ENCODE results near the gene TSPEAR.
"Not testable (repeated sequence)": the region's sequence is repeated elsewhere in the genome, so short reads cannot be mapped to it uniquely, and the experiment has no call there.

The TSPEAR gene

GRCh38 chr21:44681861-44682579 lies 29.4 kb downstream of the TSPEAR start, which contains the start of gene KRTAP12-1:
KRTAP12-1 (minus strand) TSS chr21:44682163; CDS start chr21:44682123, 40 bp downstream.
- no peak for DNase-seq

GRCh38 chr21:44681152-44681551 lies 30.2 kb downstream of the TSPEAR start:
- DNase-seq = no peak

DNA sequence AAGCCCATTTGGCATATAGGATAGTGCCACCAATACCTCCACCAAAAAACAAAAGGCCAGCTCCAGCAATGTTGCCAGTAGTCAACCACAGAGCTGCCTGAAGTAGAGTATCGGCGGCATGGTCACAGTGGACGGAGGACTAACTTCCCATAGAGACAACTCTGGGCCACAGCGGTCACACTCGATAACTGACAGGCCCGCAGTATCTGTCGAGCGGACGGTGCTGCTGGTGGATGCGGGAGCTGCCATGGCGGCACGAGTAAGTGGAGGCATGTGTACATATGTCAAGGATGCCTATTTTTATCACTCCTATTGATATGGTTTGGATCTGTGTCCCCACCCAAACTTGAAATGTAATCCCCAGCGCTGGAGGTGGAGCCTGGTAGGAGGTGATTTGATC lies 33.5 kb downstream of the TSPEAR start:
- DNase-seq = no peak

GRCh38 chr21:44671911-44672310 lies 39.5 kb downstream of the TSPEAR start:
- DNase-seq = no peak

GRCh38 chr21:44670642-44671432 lies 40.5 kb downstream of the TSPEAR start:
- no peak for DNase-seq

DNA sequence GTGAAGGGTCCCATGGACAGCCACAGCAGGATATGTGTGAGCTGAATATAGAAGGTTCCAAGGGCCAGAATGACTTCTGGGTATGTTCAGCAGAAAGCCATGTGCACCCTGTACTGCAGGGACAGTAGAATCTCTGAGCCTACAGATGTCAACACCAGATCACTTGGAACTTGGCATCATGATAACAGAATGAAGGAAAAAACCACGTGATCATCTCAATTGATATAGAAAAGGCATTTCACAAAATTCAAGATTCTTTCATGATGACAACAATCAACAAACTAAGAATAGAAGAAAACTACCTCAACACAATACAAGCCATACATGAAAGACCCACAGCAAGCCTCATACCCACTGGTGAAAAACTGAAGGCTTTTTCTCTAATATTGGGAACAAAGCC lies 43.8 kb downstream of the TSPEAR start:
- no peak for DNase-seq

- no peak for DNase-seq
These were observed 44.7 kb downstream of the TSPEAR start, which contains the start of gene KRTAP12-2 for GRCh38 chr21:44666401-44667320. KRTAP12-2 (minus strand) TSS chr21:44666927; CDS start chr21:44666886, 41 bp downstream.

GRCh38 chr21:44664691-44665090 lies 46.7 kb downstream of the TSPEAR start:
- DNase-seq = no peak

GRCh38 chr21:44661567-44661966 lies 49.8 kb downstream of the TSPEAR start:
- not testable (repeated sequence) for DNase-seq

DNA sequence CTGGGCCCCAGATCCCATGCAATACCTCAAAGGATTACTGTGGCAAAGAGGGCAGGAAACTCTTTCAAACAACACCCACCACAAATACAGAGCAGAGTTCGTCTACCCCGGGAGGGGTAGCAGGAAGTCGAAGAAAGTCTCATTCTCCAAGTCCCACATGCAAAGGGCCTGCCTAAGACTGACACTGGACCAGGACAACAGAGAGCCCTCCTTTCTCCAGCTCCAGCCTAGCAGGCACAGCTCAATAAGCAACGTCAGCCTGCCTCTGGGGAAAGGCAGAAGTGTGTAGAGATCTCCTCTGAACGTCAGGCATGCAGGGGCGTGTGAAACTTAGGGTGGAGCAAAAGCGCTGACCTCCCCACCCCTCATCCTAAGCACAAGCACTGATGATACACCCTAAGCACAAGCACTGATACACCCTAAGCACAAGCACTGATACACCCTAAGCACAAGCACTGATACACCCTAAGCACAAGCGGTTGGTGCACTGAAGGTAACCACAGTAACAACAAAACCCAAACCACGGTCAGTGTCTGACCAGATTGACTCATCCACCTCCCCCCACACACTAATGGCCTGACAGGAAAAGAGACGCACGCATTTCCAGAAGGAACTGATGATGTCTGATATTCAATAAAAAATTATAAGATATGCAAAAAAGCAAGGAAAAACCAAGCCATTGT lies 52.3 kb downstream of the TSPEAR start:
- no peak for DNase-seq

- DNase-seq = no peak
These were observed 52.8 kb downstream of the TSPEAR start for GRCh38 chr21:44658541-44658910.

- no peak for DNase-seq
These were observed 53.5 kb downstream of the TSPEAR start, which contains the start of gene KRTAP12-3 for GRCh38 chr21:44657635-44658540. KRTAP12-3 (plus strand) TSS chr21:44657932; CDS start chr21:44657980, 48 bp downstream.

- no peak for DNase-seq
These were observed 54.5 kb downstream of the TSPEAR start for GRCh38 chr21:44656868-44657267.

- DNase-seq = no peak
These were observed 56.7 kb downstream of the TSPEAR start, which contains the start of gene KRTAP12-4 for GRCh38 chr21:44654576-44655175. KRTAP12-4 (minus strand) TSS chr21:44654659; CDS start chr21:44654614, 45 bp downstream.

DNA sequence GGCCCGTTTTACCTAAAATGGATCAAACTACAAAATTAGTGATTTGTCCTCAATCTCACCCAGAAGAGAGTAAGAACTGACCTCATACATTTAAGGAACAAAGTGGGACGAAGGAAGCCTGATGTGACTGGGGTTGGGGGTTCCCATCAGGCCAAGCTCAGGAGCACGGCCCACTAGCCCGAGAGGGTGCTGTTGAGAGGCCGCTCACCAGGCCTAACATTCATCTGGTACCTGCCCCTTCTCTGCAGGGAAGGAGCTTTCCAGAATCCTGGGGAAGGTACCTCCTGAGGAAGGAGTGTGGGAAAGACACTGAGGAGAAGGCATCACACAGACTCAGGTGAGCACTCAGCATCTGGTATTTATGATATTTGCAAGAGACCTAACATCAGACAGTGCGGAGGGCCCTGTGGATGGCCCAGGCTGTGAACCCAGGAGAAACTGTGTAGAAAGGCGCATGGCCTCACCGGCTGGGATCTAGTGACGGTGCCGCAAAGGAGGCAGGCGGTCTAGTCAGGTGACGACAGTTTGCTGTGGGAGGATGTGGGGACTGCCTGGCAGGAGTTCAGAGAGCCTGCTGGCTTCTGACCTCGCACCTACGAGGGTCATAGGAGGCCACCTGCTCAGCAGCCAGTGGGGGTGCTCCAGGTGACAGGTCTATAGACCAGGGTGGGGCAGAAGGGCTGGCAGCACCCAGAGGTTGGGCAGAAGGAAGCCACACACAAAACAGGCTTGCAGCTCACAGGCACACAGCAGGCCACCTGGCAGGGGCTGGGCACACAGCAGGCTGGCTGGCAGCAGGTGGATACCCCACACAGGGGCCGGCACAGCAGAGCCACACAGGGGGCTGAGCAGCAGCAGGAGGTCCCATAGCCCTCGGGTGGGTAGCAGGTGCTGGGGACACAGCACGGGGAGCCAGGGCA lies 57.5 kb downstream of the TSPEAR start:
- DNase-seq = no peak

- no peak for DNase-seq
These were observed 58.2 kb downstream of the TSPEAR start for GRCh38 chr21:44653123-44653522.

DNA sequence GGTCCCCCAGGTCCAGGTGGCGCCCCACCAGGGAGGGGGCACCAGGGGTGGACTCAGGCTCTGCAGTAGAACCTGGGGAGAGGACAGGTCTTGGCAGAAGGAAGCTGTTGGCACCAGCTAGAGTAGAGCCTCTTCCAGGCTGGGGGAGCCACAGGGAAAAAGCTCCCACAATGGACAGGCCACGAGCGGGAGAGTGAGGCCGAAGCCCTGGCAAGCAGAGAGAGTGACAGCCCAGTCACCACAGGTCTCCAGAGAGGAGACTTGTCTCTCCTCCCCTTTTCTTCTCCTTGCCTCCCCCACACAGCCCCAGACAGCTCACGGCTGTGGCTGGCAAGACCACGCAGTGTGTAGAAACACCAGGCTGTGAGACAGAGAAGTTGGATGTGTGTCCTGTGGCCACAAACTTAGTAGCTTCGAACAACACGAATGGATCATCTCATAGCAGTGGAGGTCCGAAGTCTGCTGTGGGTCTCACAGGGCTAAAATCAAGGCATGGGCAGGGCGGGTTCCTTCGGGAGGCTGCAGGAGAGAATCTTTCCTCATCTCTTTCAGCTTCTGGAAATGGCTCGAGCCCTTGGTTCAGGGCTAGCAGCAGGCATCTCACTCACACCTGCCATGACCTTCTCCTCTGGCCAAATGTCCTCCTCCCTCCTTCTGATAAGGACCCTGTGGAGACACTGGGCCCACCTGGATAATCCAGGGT lies 60.2 kb downstream of the TSPEAR start:
- DNase-seq = no peak

GRCh38 chr21:44650265-44650972 lies 61.0 kb downstream of the TSPEAR start:
- DNase-seq = no peak

All from C1 segment of cervical spinal cord (tissue), 14 donors.